CD4-positive, CD25-positive, alpha-beta regulatory T cell (primary cell): ENCODE measurements around the gene KCNIP1. TPM values are rescaled to one million over a fixed set of nuclear protein-coding genes. Genes with fewer than 3 reads are reported as not detected.

Experiments used
- ATAC-seq, 2 donors: fragments of 150-1000 bp; cut with Tn5 transposase; one replicate each; pipeline ENCODE4 v1.10.0; 2021; ENCODE audit warnings: low read depth in 2 of 2, moderate number of reproducible peaks in 2 of 2, moderate library complexity in 1 of 2
- DNase-seq, 3 donors: peaks; one replicate each; pipeline versions ENCODE4 v3.0.0 to v3.0.0-alpha.2; 2012 to 2022; ENCODE audit warnings: mixed read lengths in 1 of 3
- H3K27ac ChIP-seq: one replicate; pipeline ENCODE4 v1.7.0; 2013; ENCODE audit warnings: mild to moderate bottlenecking, low read length; ENCODE audit not compliant: insufficient read depth, poor library complexity, severe bottlenecking
- H3K27me3 ChIP-seq: one replicate; pipeline ENCODE4 v1.7.0; 2013; ENCODE audit warnings: low read length; ENCODE audit not compliant: control insufficient read depth, insufficient read depth
- H3K36me3 ChIP-seq: one replicate; pipeline ENCODE4 v1.7.0; 2013; ENCODE audit warnings: mild to moderate bottlenecking, low read length, moderate library complexity; ENCODE audit not compliant: control insufficient read depth, insufficient read depth
- H3K4me1 ChIP-seq: 2 replicates; pipeline ENCODE4 v1.7.0; 2013; ENCODE audit warnings: mild to moderate bottlenecking, low read length; ENCODE audit not compliant: insufficient read depth, control insufficient read depth, poor library complexity, severe bottlenecking
- H3K4me3 ChIP-seq: one replicate; pipeline ENCODE4 v1.7.0; 2013; ENCODE audit warnings: low read depth, mild to moderate bottlenecking, low read length, moderate library complexity
- H3K9me3 ChIP-seq, 2 experiments: 1 replicate in 1 of 2; 2 replicates in 1 of 2; pipeline ENCODE4 v1.7.0; 2013; ENCODE audit warnings: low read length in 2 of 2, mild to moderate bottlenecking in 1 of 2, moderate library complexity in 1 of 2; ENCODE audit not compliant: control insufficient read depth in 2 of 2
- H3K27ac Mint-ChIP-seq, 3 donors: one replicate each; pipeline ENCODE4 v1.8.0; 2020 to 2022; ENCODE audit warnings: mild to moderate bottlenecking in 3 of 3, mixed read lengths in 3 of 3, moderate library complexity in 2 of 3
- H3K27me3 Mint-ChIP-seq: one replicate; pipeline ENCODE4 v1.8.0; 2022; ENCODE audit warnings: mild to moderate bottlenecking, mixed read lengths
- H3K36me3 Mint-ChIP-seq: one replicate; pipeline ENCODE4 v1.8.0; 2020; ENCODE audit warnings: mixed read lengths
- H3K4me1 Mint-ChIP-seq, 4 donors: one replicate each; pipeline ENCODE4 v1.8.0; 2020 to 2022; ENCODE audit warnings: mixed read lengths in 4 of 4, mild to moderate bottlenecking in 1 of 4
- H3K4me3 Mint-ChIP-seq, 4 donors: one replicate each; pipeline ENCODE4 v1.8.0; 2020 to 2022; ENCODE audit warnings: mild to moderate bottlenecking in 4 of 4, mixed read lengths in 4 of 4, moderate library complexity in 3 of 4
- H3K9me3 Mint-ChIP-seq, 7 donors: one replicate each; pipeline ENCODE4 v1.8.0; 2020 to 2022; ENCODE audit warnings: mixed read lengths in 7 of 7, mild to moderate bottlenecking in 3 of 7, moderate library complexity in 2 of 7
- polyA plus RNA-seq, 4 donors: library from polyadenylated mRNA; unstranded; fragments of 300-500 nt; fragmentation: Illumina TruSeq; gene quantifications; one replicate each; pipeline ENCODE4 v1.2.3, GENCODE V29; 2021
- total RNA-seq: library from RNA; stranded (reverse); gene quantifications from one replicate; pipeline ENCODE4 v1.2.3, GENCODE V29; 2022

Gene KCNIP1
- total RNA-seq = not detected
- polyA plus RNA-seq = not detected

DNA sequence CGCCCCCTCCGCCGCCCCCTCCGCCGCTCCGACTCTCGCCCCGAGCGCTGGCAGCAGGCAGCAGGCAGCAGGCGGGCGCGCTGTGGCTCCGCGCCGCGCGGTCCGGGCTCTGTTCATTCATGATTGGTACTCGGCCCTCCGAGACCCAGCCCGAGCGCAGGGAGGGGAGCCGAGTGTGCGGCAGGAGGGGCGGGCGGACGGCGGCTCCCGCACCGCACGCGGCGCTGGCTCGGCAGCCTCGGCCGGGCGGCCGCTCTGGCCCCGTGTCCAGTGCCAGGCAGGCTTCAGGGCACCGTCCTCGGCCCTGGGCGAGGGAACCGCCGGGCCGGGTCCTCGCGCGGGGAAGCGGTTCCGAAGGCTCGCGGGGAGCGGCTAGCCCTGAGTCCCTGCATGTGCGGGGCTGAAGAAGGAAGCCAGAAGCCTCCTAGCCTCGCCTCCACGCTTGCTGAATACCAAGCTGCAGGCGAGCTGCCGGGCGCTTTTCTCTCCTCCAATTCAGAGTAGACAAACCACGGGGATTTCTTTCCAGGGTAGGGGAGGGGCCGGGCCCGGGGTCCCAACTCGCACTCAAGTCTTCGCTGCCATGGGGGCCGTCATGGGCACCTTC is at the start of gene KCNIP1:
TSS of gene KCNIP1 (plus strand) at position 31 of the 607 bp plus-strand sequence.
- Histone ChIP-seq H3K4me1 (no peaks in the 10 kb centered on the region), H3K4me3 (no peak within 1 kb of the TSS), H3K9me3 (no peaks in the 10 kb centered on the region), H3K27ac (no peak within 1 kb of the TSS), H3K36me3 (no peaks in the 10 kb centered on the region), H3K27me3 (peaks cover 9% of the 10 kb centered on the region)
- H3K27ac Mint-ChIP-seq = no peak within 1 kb of the TSS
- H3K27me3 Mint-ChIP-seq = peaks cover 50% of the 10 kb centered on the region
- peaks cover 0 to 3% (median 0%) of the 10 kb centered on the region in 7 donors for H3K9me3 Mint-ChIP-seq
- H3K4me3 Mint-ChIP-seq = peak within 1 kb of the TSS in 1 of 4 donors; percentile 35
- no peaks in the 10 kb centered on the region for H3K36me3 Mint-ChIP-seq
- no peak for ATAC-seq
- H3K4me1 Mint-ChIP-seq = peaks cover 0 to 2% (median 0%) of the 10 kb centered on the region in 4 donors
- DNase-seq = no peak

DNA sequence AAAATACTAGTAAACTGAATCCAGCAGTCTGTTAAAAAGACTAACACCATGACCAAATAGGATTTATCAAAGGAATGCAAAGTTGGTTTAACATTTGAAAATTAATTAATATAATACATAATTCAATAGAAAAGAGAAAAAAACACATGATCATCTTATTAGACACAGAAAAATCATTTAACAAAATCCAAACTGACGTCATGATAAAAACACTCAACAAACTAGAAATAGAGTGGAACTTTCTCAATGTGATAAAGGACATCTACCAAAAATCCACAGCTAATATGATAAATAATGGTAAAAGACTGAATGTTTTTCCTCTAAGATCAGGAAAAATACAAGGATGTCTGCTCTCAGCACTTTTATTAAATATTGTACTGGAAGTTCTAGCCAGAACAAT is 40.4 kb upstream of the KCNIP1 start:
- Histone ChIP-seq H3K27me3 (peaks cover 3% of the 10 kb centered on the region), H3K27ac (no peak overlapping the region), H3K4me3 (no peak overlapping the region), H3K9me3 (peaks cover 0 to 3% of the 10 kb centered on the region in 2 experiments), H3K36me3 (no peaks in the 10 kb centered on the region), H3K4me1 (no peaks in the 10 kb centered on the region)
- Mint-ChIP-seq H3K27ac (no peak overlapping the region), H3K27me3 (peaks cover 12% of the 10 kb centered on the region), H3K4me3 (no peak overlapping the region), H3K4me1 (peaks cover 0 to 9% (median 6%) of the 10 kb centered on the region in 4 donors), H3K9me3 (peaks cover 0 to 15% (median 4%) of the 10 kb centered on the region in 7 donors), H3K36me3 (no peaks in the 10 kb centered on the region)
- DNase-seq = no peak
- ATAC-seq = no peak

DNA sequence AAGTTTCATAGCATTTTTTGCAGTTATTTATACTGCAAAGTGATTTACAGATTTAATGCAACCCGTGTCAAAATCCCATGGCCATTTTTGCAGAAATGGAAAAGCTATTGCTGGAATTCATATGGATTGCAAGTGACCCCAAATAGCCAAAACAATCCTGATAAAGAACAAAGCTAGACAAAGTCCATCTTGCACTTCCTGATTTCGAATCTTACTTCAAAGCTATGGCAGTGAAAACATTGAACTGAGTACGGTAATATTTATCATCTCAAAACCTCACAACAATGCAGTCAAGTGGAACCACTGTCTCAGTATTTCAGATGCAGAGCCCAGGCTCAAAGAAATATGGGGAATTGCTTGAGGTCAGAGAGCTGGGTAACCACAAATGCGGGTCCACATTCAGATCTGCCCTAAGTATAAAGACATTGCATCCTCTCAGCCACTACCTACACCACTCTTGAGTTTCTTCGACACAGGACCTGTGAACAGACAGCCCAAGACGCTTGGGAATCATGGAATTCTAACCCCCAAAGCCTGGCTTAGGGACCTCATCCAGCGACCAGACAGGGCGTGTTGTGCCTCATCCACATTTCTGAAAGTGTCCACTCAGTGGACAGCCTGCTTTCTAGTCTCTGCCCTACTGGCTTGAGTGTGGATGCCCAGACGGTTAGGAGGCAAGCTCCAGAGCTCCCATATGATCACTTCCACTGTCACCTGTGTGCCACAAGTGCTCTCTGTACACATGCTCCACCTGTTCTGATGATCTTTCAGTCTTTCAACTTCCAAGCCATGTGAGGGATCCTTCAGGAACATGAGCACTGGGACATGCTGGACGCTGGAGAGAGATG is 39.3 kb upstream of the KCNIP1 start:
- Histone ChIP-seq H3K9me3 (peaks cover 0 to 3% of the 10 kb centered on the region in 2 experiments), H3K36me3 (no peaks in the 10 kb centered on the region), H3K4me3 (no peak overlapping the region), H3K27me3 (no peaks in the 10 kb centered on the region), H3K4me1 (no peaks in the 10 kb centered on the region), H3K27ac (no peak overlapping the region)
- no peak for DNase-seq
- Mint-ChIP-seq H3K27me3 (peaks cover 8% of the 10 kb centered on the region), H3K27ac (no peak overlapping the region), H3K9me3 (peaks cover 0 to 14% (median 4%) of the 10 kb centered on the region in 7 donors), H3K4me3 (no peak overlapping the region), H3K36me3 (no peaks in the 10 kb centered on the region), H3K4me1 (peaks cover 0 to 8% (median 2%) of the 10 kb centered on the region in 4 donors)
- ATAC-seq = no peak

DNA sequence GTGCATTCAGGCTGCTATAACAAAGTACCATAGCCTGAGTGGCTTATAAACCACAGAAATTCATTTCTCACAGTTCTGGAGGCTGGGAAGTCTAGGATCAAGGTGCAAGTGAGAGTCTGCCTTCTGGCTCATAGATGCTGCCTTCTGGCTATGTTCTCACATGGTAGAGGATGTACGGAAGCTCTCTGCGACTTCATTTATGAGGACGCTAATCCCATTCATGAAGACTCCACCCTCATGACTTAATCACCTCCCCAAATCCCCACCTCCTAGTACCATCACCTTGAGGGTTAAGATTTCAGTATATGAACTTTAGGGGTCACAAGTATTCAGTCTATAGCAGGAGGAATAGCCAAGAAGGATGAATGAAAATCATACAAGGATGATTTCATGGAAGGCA is 37.3 kb upstream of the KCNIP1 start:
- Mint-ChIP-seq H3K4me3 (no peak overlapping the region), H3K27ac (no peak overlapping the region), H3K36me3 (no peaks in the 10 kb centered on the region), H3K4me1 (peaks cover 0 to 4% (median 0%) of the 10 kb centered on the region in 4 donors), H3K9me3 (peaks cover 0 to 3% (median 0%) of the 10 kb centered on the region in 7 donors), H3K27me3 (peaks cover 5% of the 10 kb centered on the region)
- no peaks in the 10 kb centered on the region for H3K4me1 ChIP-seq
- H3K9me3 ChIP-seq = no peaks in the 10 kb centered on the region
- ATAC-seq (no peak), DNase-seq (no peak)
- no peaks in the 10 kb centered on the region for H3K27me3 ChIP-seq
- no peaks in the 10 kb centered on the region for H3K36me3 ChIP-seq
- no peak overlapping the region for H3K27ac ChIP-seq
- no peak overlapping the region for H3K4me3 ChIP-seq

DNA sequence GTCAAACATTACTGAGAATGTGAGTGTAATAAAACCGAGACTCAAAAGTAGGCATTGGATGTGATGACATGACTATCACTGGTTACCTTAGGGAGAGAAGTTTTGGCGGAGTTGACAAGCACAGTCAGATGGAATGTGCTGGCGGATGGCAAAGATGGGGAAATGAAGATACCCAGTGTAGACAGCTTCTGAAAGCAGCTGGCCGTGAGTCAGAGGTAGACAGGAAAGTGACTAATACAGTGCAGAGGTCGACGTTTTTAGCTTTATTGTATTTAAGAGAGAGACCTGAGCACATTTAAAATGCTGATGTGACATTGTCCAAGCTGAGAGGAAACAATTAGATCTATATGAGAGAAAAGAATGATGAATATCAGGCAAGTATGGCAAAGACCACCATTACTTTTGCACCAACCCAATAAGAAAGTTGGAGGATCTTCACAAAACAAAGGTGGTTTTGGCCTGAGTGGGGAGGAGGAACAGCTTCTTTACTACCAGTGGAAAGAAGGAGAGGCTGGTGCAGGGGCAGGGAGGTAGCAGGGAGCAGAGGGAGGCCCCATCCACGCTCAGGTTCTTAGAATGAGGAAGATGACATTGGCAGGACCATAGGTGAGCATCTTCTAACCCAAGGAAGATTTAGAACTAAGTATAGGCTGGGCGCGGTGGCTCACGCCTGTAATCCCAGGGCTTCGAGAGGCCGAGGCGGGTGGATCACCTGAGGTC is 36.7 kb upstream of the KCNIP1 start:
- Mint-ChIP-seq H3K27me3 (no peaks in the 10 kb centered on the region), H3K27ac (no peak overlapping the region), H3K4me1 (peaks cover 0 to 4% (median 0%) of the 10 kb centered on the region in 4 donors), H3K4me3 (no peak overlapping the region), H3K9me3 (peaks cover 0 to 3% (median 0%) of the 10 kb centered on the region in 7 donors), H3K36me3 (no peaks in the 10 kb centered on the region)
- Histone ChIP-seq H3K4me3 (no peak overlapping the region), H3K27me3 (no peaks in the 10 kb centered on the region), H3K27ac (no peak overlapping the region), H3K36me3 (no peaks in the 10 kb centered on the region), H3K4me1 (no peaks in the 10 kb centered on the region), H3K9me3 (no peaks in the 10 kb centered on the region)
- DNase-seq = peak in 1 of 3 donors; percentile 61
- ATAC-seq = peak; percentile 66 to 88

DNA sequence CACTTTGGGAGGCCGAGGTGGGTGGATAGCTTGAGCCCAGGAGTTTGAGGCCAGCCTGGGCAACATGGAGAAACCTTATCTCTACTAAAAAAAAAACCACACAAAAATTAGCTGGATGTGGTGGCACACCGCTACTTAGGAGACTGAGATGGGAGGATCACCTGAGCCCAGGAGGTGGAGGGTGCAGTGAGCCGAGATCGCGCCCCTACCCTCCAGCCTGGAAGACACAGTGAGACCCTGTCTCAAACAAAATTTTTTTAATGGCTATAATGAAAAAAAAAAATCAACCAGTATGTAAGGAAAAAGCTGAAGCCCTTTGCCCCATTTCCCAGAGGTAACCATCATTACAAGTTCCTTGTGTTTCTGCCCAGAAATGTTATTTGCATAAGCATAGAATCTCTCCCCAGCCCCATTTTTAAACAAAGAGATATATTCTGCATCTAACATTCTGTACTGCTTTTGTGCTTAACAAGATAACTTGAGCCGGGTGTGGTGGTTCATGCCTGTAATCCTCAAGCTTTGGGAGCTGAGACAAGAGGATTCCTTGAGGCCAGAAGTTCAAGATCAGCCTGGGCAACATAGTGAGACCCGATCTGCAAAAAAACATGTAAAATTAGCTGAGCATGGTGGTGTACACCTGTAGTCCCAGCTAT is 35.1 kb upstream of the KCNIP1 start:
- ATAC-seq = no peak
- Histone ChIP-seq H3K36me3 (no peaks in the 10 kb centered on the region), H3K4me1 (no peaks in the 10 kb centered on the region), H3K4me3 (no peak overlapping the region), H3K9me3 (no peaks in the 10 kb centered on the region), H3K27me3 (no peaks in the 10 kb centered on the region), H3K27ac (no peak overlapping the region)
- no peak overlapping the region for H3K4me3 Mint-ChIP-seq
- H3K4me1 Mint-ChIP-seq = peaks cover 0 to 4% (median 0%) of the 10 kb centered on the region in 4 donors
- no peaks in the 10 kb centered on the region for H3K27me3 Mint-ChIP-seq
- H3K9me3 Mint-ChIP-seq = peaks cover 0 to 3% (median 0%) of the 10 kb centered on the region in 7 donors
- no peak overlapping the region for H3K27ac Mint-ChIP-seq
- no peaks in the 10 kb centered on the region for H3K36me3 Mint-ChIP-seq
- DNase-seq = no peak

DNA sequence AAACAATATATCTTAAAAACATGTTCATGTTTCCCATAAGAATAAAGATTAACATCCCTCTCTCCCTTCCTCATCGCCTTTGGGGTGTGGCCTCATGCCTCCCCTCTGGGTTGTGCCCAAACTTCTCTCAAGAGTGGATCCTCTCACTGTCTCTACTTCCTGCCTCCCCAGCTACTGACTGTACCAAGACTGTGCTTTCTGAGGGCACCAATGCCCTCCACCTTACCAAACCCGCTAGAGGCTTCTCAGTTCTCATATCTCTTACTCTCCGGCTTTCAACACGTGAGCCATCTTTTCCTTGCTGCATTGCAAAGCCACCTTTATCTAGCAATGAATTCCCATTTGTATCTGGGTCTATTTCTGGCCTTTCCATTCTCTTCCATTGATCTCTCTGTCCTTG is 34.4 kb upstream of the KCNIP1 start:
- peaks cover 0 to 3% (median 0%) of the 10 kb centered on the region in 7 donors for H3K9me3 Mint-ChIP-seq
- no peak overlapping the region for H3K27ac ChIP-seq
- H3K4me3 ChIP-seq = no peak overlapping the region
- H3K4me1 Mint-ChIP-seq = peaks cover 0 to 4% (median 0%) of the 10 kb centered on the region in 4 donors
- no peak overlapping the region for H3K27ac Mint-ChIP-seq
- H3K4me1 ChIP-seq = no peaks in the 10 kb centered on the region
- H3K9me3 ChIP-seq = no peaks in the 10 kb centered on the region
- ATAC-seq (no peak), DNase-seq (no peak)
- no peaks in the 10 kb centered on the region for H3K36me3 ChIP-seq
- no peaks in the 10 kb centered on the region for H3K27me3 ChIP-seq
- no peaks in the 10 kb centered on the region for H3K36me3 Mint-ChIP-seq
- no peak overlapping the region for H3K4me3 Mint-ChIP-seq
- H3K27me3 Mint-ChIP-seq = peaks cover 4% of the 10 kb centered on the region
